Activated T-cell treated with anti-CD3 and anti-CD28 coated beads for 48 hours (primary cell): ENCODE data around the gene OSBP.
"Not testable (repeated sequence)": the region's sequence is repeated elsewhere in the genome, so short reads cannot be mapped to it uniquely, and the experiment has no call there.

Source experiments
- DNase-seq: peaks from one replicate; pipeline ENCODE4 v3.0.0-alpha.2; 2020; ENCODE audit warnings: low read depth

Gene OSBP, protein sequence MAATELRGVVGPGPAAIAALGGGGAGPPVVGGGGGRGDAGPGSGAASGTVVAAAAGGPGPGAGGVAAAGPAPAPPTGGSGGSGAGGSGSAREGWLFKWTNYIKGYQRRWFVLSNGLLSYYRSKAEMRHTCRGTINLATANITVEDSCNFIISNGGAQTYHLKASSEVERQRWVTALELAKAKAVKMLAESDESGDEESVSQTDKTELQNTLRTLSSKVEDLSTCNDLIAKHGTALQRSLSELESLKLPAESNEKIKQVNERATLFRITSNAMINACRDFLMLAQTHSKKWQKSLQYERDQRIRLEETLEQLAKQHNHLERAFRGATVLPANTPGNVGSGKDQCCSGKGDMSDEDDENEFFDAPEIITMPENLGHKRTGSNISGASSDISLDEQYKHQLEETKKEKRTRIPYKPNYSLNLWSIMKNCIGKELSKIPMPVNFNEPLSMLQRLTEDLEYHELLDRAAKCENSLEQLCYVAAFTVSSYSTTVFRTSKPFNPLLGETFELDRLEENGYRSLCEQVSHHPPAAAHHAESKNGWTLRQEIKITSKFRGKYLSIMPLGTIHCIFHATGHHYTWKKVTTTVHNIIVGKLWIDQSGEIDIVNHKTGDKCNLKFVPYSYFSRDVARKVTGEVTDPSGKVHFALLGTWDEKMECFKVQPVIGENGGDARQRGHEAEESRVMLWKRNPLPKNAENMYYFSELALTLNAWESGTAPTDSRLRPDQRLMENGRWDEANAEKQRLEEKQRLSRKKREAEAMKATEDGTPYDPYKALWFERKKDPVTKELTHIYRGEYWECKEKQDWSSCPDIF

DNA sequence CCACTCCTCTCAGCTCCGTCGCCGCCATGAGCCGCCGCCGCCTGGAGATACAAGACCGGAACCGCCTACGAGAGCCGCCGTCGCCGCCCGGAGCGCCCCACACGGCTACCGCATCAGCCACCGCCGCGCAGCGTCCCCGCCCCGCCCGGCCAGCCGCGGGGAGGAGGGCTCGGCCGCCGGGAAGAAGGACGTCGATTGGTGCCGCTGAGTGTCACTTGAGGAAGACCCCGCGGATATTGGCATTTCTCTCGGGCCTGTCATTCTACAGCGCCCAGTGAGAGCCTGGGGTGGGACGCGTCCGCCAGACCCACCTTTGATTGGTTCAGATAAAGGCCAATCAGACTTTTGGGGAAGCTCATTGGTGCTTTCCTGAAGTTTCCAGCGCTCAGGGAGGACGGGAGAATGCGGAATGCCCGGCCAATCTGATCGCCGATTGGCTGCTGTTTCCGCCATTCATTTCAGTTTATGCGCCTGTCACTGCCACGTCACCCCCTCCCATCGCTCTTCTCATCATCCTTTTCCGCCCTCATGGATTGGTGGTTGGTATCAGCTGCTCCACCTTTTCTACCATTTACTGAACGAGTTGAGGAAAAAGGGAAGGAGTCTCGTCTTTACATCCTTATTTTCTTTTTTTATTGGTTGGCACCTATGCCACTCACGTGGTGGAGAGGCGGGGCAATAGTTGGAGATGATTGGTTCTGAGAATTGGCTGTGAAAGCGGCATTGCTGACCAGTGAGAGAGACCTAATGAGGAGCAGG lies at the start of gene OSBP:
Gene OSBP (minus strand): TSS at position 138 of the 759 bp plus-strand sequence. CDS start 110 bp downstream, at position 28.
- DNase-seq: peak; percentile 93

DNA sequence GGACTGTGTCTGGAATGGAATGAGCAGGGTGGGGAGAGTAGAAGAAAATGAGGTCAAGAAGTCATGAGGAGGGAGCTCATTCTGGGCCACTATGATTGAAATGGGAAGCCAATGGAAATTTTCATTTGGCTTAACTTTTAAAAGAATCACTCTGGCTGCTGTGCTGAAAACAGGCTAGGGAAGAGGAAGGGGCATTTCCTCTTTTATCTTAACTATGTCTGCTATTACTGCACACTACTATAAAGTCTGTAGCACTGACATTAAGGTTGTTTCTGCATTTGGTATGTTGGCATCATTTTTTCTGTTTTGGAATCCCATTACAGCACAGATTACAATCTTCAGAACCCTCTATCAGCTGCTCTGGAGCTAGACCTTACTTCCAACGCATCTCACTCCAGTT lies 45.0 kb upstream of the OSBP start:
- DNase-seq: no peak

DNA sequence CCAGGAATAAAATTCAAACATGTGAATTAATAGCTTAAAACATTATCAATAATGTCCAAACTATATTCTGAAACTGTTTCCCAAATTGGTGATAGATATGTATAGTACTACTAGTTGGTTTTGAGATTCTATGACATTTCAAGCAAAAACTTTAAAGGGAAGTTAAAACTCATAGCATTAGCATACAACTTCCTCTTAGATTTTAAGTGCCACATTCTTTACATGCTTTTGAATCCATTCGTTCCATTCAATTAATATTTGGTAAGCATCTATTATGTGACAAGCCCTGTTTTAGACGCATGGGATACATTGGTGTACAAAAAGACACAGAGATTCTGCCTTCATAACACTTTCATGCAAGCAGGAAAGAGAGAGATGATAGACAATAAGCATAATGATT lies 44.4 kb upstream of the OSBP start:
- DNase-seq: no peak

DNA sequence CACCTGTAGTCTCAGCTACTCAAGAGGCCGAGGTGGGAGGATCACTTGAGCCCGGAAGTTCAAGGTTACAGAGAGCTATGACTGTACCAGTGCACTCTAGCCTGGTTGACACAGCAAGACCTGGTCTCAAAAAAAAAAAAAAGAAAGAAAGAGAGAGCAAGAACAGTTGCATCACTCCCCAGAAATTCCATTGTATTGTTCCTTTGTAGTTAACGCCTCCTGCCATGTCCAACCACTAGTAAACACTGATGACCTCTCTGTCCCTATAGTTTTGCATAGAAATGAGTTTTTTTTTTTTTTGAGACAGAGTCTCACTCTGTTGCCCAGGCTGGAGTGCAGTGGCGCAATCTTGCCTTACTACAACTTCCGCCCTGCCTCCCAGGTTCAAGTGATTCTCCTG lies 42.5 kb upstream of the OSBP start:
- no peak for DNase-seq

DNA sequence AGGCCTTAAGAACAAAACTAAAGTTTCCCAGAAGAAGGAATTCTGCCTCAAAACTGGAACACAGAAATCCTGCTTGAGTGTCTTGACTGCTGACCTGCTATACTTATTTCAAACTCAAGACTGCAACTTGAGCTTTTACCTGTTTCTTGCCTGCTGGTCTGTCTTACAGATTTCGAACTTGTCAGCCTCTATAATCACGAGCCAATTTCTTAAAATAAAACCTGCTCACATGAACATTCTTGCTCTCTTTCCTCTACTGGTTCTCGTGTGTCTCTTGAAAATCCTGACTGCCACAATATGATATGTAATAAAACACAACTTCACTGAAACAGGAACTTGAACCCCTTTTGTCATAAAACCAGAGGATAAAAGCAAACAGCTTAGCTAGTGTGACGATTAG lies 39.3 kb upstream of the OSBP start:
- no peak for DNase-seq

DNA sequence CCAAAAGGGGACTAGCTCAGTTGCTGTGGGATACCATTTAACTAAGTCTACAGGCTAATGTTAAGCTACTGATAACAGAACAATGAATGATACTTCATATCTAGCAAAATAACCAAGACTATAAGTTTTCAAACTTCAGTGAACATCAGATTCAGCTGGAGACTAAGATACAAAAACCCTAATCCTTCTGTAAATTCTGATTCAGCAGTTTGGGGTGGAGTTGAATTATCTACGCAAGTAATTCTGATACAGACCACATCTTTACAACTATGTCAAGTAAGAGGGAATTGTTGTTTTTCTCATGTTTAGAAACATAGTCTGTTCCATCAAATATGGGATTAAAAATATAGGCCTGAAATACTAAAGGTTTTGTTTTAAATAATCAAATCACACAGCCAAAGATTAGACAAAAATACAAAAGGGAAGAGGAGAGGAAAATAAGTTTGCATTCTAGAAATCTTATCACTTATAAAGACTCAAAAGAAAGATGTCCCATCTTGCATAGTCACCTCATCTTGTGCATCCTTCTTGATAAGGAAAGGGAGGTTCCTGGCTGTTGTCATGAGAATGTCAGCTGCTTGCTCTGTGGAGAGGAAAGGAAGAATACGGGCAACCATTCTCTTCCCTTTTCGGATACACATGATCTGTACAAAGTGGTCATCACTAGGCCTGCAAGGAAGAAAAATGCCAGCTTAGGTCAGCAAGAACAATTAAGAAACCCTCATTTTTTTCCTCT lies 31.8 kb upstream of the OSBP start:
- DNase-seq: no peak

DNA sequence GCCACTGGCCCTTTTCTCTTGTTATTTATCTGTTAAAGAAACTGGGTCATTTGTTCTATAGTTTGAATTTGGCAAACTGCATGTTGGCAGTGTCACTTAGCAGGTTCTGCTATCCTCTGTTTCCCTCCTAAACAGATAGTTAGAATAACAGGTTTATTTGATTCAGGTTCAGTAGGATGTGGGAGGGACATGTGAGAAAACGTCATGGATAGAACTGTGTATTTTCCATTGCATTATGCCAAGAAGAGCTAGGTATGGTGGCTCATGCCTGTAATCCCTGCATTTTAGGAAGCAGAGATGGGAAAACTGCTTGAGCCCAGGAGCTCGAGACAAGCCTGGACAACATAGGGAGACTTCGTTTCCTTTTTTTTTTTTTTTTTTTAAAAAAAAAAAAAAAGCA lies 29.0 kb upstream of the OSBP start:
- no peak for DNase-seq

DNA sequence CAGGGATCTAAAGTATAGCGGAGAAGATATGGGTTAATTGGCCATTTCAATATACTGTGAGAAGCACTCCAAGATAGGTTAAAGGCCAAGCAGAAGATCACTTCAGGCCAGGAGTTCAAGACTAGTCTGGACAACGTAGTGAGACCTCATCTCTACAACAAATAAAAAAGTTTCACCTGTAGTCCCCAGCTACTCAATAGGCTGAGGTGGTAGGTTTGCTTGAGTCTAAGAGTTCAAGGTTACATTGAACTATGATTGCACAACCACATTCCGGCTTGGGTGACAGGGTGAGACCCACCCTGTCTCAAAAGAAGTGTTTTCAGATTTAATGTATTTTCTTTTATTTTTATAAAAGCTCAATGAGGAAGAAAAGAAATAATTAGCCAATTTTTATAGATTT lies 27.8 kb upstream of the OSBP start:
- DNase-seq: no peak

DNA sequence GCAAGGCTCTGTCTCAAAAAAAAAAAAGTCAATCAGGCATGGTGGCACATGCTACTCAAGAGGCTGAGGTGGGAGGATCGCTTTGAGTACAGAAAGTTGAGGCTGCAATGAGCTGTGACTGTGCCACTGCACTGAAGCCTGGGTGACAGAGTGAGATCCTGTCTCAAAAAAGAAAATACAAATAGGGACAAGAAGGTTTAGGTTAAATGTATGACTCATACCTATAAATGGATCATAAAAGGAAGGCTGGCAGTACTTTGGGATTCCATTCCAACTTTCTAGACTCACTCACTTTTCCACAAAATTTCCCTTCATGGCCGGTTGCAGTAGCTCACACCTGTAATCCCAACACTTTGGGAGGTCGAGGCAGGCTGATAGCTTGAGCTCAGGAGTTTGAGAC lies 25.6 kb upstream of the OSBP start:
- no peak for DNase-seq

DNA sequence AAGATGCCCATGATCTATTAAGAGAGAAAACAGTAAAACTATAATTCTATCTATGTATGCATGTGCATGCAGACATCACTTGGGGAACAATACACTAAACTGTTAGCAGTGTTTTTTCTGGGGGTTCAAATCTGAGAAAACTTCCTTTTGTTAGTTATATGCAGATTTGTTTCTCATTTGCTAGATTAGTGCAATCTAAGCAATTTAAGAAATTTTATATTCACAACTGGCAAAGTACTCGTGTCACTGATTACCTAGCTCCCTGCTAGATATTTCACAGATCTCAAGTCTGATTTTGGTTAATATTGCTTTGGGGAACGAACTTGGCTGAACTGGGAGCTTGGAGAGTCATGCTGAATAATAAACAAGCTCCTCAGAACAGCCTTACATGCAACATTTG lies 14.9 kb upstream of the OSBP start:
- no peak for DNase-seq

DNA sequence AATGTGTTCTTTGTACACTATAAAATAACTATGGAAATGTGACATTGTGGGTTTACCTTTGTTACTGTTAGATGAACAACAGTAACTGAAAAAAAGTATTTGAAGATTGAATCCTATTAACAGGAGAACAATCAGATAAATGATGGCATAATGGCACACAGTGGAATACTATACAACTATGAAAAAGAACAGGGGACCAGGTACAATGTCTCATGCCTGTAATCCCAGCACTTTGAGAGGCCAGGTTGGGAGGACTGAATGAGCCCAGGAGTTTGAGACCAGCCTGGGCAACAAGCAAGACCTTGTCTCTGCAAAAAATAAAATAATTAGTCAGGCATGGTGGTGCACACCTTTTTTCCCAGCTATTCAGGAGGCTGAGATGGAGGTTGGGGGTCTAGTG lies 14.4 kb upstream of the OSBP start:
- no peak for DNase-seq

DNA sequence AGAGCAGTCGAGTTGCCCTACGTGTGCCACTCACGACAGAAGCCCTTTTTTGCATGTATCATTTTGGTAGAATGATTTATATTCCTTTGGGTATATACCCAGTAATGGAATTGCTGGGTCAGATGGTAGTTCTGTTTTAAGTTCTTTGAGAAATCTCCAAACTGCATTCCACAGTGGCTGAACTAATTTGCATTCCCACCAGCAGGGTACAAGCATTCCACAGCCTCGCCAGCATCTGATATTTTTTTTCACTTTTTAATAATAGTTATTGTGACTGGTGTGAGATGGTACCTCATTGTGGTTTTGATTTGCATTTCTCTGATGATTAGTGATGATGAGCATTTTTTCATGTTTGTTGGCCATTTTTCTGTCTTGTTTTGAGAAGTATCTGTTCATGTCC lies 11.4 kb upstream of the OSBP start:
- not testable (repeated sequence) for DNase-seq

DNA sequence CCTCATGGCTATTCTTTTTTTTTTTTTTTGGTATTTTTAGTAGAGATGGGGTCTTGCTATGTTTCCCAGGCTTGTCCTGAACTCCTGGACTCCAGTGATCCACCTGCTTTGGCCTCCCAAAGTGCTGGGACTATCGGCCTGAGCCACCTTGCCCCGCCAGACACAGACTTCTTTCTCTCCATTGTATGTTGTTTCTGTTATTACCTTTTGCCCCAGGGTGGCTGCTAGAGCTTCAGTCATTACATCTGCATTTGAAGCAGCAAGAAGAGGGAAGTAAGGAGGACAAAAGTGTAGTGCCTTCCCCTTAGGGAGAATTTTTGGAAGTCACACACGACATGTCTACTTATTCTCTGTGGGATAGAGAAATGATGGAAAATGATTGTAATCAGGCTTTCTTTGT lies 10.1 kb upstream of the OSBP start:
- no peak for DNase-seq

DNA sequence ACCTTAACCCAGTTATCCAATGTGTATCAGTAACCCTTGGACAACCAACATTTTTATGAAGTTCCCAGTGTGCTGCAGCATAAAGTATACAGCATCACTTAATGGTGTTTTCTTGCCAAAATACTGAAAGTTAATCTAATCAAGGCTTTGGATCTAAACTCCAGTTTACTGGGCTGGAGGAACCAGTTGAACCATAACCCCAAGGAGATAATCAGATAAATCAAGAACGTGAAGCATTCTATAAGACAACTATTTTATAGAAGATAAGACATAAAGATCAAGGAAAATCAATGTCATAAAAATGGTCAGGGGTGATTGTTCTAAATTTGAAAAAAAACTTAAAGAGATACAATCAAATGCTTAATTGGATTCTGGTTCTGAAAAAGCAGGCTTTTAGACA lies 2.3 kb upstream of the OSBP start:
- no peak for DNase-seq

DNA sequence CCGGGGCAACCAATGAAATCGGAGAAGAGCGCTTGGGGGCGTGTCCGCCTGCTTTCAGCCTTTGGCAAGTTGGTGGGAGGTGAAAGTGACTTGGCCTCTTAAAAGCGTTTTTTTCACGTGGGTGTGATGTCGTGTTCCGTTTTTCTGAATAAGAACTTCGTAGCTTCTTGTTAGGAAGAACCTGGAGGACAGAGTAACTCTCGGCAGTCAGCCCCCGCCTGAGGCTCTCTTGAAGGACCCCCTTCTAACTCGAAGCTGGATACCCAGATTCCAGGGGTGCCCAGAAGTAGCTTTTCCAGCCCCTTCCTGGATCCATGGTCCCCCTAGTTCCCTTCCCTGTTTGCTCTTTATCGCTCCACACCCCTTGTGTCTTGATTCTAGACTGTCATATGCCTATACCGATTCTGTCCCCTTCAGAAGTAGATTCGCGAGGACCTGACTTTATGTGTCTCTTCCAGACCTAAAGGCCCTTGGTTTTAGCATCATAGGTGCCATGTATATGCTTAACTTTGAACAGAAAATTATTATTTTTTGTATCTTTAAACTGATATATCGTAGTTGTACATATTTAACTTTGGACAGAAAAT lies 915 bp upstream of the OSBP start:
- DNase-seq: no peak

DNA sequence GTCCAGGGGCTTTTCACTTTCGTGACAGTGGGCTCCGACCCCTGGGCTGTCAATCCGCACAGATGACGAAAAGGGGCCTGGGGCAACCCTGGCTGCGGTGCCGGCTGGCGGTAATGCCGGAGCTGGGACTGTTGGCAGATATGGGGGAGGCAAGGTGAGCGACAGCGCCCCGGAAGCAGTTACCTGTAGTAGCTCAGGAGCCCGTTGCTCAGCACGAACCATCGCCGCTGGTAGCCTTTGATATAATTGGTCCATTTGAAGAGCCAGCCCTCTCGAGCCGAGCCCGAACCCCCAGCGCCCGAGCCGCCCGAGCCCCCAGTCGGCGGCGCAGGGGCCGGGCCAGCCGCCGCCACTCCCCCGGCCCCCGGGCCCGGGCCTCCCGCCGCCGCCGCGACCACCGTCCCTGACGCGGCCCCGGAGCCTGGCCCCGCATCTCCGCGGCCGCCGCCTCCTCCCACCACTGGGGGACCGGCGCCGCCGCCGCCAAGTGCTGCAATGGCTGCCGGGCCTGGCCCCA lies 396 bp downstream of the OSBP start:
- peak; percentile 41 for DNase-seq

DNA sequence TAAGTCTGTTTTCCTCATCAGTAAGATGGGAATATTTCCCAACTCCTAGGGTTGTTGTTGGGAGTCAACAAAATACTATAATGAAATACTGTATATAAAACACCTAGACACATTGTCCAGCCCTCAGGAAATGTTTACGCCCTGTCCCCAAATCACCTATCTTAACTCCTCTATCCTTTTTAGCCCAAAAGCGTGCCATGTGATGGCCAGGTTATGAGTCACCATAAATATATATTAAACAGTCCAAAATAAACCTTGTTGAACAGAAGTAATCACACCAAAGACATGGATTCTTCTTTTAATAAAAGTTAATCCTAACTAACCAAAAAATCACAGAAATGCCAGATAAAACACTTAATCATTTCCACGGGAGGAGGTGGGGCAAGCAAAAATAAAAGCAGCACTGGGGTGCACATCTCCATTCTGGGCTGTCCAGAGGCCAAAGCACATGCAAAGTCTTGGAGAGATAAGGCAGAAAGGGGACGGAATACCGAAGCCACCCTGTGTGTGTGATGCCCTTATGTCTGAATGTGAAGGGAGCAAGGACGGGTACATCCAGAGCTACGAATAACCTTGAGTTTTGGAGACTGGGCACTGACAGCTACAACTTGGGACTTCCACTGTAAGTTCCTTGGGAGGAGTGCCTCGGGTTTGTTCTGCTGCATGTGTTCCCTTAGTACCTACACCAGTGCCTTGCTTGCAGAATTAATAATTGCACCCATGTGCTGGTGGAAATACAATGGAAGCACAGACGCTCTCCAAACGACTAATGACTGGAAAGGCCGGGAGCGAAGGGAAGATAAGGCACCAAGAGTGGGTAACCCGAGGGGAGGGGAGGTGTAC lies 1.1 kb downstream of the OSBP start:
- no peak for DNase-seq

DNA sequence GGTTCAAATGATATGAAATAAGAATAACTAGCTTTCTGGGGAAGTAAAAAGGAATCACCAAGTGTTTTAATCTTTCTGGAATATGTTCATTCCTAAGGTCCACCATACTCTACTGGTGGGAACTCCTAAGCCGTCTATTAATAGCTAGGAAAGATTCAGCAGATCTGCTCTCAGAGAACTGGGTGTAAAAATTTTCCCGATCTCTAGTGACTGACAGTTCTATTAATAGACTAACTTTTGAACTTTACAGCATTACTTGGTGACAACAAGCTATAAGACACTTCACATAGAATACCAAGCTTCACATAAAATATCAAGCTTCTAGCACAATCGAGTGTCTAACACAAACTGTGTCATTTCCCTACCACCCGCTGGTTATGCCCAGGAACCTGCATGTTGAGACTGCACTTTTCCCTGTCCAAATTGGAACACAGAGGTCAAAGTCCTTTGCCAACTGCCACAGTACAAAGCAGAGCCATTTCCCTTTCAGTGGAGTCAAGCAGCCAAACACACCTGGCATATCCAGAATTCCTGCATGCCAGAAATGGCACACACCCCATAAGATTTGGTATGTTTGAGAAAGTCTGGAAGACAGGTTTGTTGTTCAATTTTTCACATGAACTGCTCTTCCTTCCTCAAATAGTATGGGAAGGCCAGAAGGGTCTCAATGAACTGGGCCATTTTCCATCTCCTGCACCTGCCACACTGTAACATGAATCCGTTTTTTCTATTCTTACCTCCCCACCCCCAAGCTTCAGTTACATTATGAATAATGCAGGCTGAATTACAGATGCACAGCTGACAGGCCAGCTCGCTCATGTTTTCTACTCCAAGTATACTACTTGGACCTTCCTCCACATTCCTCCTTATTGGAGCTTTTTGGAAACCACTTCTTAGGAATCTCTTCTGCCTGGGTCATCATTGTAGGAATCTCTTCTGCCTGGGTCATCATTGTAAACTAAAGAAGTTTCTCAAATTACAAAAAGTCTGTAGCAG lies 3.7 kb downstream of the OSBP start:
- DNase-seq: no peak

DNA sequence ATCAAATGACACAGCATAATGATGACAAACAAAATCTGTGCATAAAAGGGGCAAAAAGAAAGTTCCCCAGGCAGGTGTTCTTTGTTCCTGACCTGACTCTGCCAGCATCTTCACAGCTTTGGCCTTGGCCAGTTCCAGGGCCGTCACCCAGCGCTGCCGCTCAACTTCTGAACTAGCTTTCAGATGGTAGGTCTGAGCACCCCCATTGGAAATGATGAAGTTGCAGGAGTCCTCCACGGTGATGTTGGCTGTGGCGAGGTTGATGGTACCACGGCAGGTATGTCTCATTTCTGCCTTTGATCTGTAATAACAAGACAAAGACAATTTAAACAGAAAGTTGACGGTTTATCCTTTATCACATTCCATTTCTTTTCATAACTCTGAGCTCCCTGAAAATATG lies 5.3 kb downstream of the OSBP start:
- no peak for DNase-seq
